GM12891 (cell line): ENCODE measurements around the gene RBM20.
"Not testable (repeated sequence)": the region's sequence is repeated elsewhere in the genome, so short reads cannot be mapped to it uniquely, and the experiment has no call there.

Experiments
- DNase-seq: peaks from one replicate; pipeline ENCODE4 v3.0.0; 2011; ENCODE audit warnings: low spot score; ENCODE audit not compliant: insufficient read length
- FAIRE-seq: peaks from 2 replicates; lab custom pipeline; 2011; peaks lifted over from hg19 to GRCh38; lab: Jason Lieb, UNC
- PAX5 ChIP-seq: IDR thresholded peaks from 2 replicates; pipeline ENCODE4 v1.6.1; 2011; ENCODE audit warnings: low read length, moderate library complexity, mild to moderate bottlenecking; ENCODE audit not compliant: insufficient read depth, severe bottlenecking
- POLR2A ChIP-seq: IDR thresholded peaks from 2 replicates; pipeline ENCODE4 v1.6.1; 2011; ENCODE audit warnings: low read depth, low read length, control low read depth
- POLR2AphosphoS5 ChIP-seq: IDR thresholded peaks from 2 replicates; pipeline ENCODE4 v1.6.1; 2011; ENCODE audit warnings: low read depth, low read length, control low read depth
- POU2F2 ChIP-seq: IDR thresholded peaks from 2 replicates; pipeline ENCODE4 v1.6.1; 2011; ENCODE audit warnings: low read depth, mild to moderate bottlenecking, control low read depth, low read length, moderate library complexity
- SPI1 ChIP-seq: IDR thresholded peaks from 2 replicates; pipeline ENCODE4 v1.6.1; 2011; ENCODE audit warnings: low read depth, low read length, control low read depth
- TAF1 ChIP-seq: IDR thresholded peaks from 2 replicates; pipeline ENCODE4 v1.6.1; 2011; ENCODE audit warnings: low read depth, low read length, control low read depth

RBM20 gene

GRCh38 chr10:110860576-110861241 lies 216.6 kb downstream of the RBM20 start:
- TF ChIP-seq SPI1 (peak; percentile 18; the same call in 1 of the 2 replicates), PAX5 (no peak), POU2F2 (peak; percentile 77; the same call in 1 of the 2 replicates)
- DNase-seq: no peak
- peak; percentile 91 for FAIRE-seq

GRCh38 chr10:110861476-110861875 lies 217.3 kb downstream of the RBM20 start:
- no peak for DNase-seq
- FAIRE-seq: no peak
- TF ChIP-seq PAX5: no peak
- no peak for TF ChIP-seq TAF1
- no peak for TF ChIP-seq POU2F2
- TF ChIP-seq POLR2A: no peak
- TF ChIP-seq POLR2AphosphoS5: no peak
- TF ChIP-seq SPI1: no peak

- no peak for DNase-seq
- peak; percentile 47 for FAIRE-seq
- TF ChIP-seq PAX5 (no peak), TAF1 (no peak), POLR2AphosphoS5 (no peak), SPI1 (no peak), POU2F2 (no peak), POLR2A (no peak)
These were observed 218.0 kb downstream of the RBM20 start for GRCh38 chr10:110861930-110862649.

GRCh38 chr10:110862961-110863360 lies 218.8 kb downstream of the RBM20 start:
- FAIRE-seq (no peak), DNase-seq (no peak)
- TF ChIP-seq SPI1: no peak
- no peak for TF ChIP-seq POLR2A
- TF ChIP-seq TAF1: no peak
- no peak for TF ChIP-seq PAX5
- TF ChIP-seq POU2F2: no peak
- TF ChIP-seq POLR2AphosphoS5: no peak

- no peak for FAIRE-seq
- DNase-seq: no peak
- no peak for TF ChIP-seq POLR2AphosphoS5
- no peak for TF ChIP-seq POLR2A
These were observed 219.2 kb downstream of the RBM20 start for GRCh38 chr10:110863361-110863760.

- peak; percentile 76 for FAIRE-seq
- no peak for DNase-seq
- TF ChIP-seq POU2F2: no peak
- no peak for TF ChIP-seq POLR2AphosphoS5
- TF ChIP-seq TAF1: no peak
- no peak for TF ChIP-seq PAX5
These were observed 219.8 kb downstream of the RBM20 start for GRCh38 chr10:110863956-110864355.

GRCh38 chr10:110864662-110865140 lies 220.6 kb downstream of the RBM20 start:
- FAIRE-seq (peak; percentile 87), DNase-seq (no peak)
- no peak for TF ChIP-seq POLR2AphosphoS5
- peak; percentile 80 for TF ChIP-seq SPI1

- peak; percentile 65 for FAIRE-seq
- TF ChIP-seq POLR2A (no peak), SPI1 (0 out of 2 replicates have a peak, but pooled peaks have one; percentile 41), PAX5 (no peak)
- DNase-seq: no peak
These were observed 221.2 kb downstream of the RBM20 start for GRCh38 chr10:110865186-110865808.

- DNase-seq (no peak), FAIRE-seq (peak; percentile 5)
- TF ChIP-seq SPI1 (no peak; the same call in 1 of the 2 replicates), POLR2AphosphoS5 (no peak), PAX5 (no peak), POU2F2 (no peak), POLR2A (no peak)
These were observed 221.8 kb downstream of the RBM20 start for GRCh38 chr10:110865809-110866482.

- TF ChIP-seq SPI1: peak; percentile 100
- DNase-seq: not testable (repeated sequence)
- peak; percentile 91 for FAIRE-seq
These were observed 223.1 kb downstream of the RBM20 start for GRCh38 chr10:110867011-110867806.
